ENCODE results near the gene SAMD14.

Gene SAMD14

DNA sequence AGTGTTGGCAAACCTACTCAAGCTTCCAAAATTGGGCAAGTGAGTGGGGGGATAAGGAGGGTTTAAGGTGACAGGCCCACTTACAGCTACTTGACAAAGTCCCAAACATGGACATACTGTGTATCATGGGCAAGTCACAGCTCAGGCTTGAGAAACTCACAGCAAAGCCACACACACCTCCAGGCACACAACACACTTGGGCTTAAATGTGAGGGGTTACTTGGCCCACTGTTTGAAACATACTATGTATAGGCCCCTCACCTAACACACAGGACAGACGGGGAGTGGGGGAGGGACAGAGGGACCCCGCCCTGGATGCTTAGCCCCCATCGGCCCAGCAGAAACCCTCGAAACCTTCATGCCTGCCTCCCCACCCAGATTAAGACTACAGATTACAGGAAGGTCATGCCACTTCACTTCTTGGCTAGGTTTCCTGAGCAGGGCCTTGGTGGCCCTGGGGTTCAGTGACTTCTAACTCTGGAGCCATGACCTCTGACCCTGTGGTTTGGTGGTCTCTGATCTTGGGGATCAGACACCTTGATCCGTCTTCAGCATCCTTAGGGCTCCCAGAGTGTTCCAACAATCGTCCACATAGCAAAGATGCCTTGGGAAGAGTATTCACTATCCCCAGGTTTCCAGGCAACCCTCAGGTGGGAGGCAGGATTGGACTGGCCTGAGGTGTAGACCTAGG is 2.3 kb upstream of the SAMD14 start:
- DNase-seq: no peak

- DNase-seq: no peak
These were observed 772 bp upstream of the SAMD14 start for GRCh38 chr17:50130559-50131305.

- no peak for DNase-seq
These were observed 620 bp downstream of the SAMD14 start for GRCh38 chr17:50129353-50129727.

- DNase-seq: peak; percentile 15
These were observed 1.3 kb downstream of the SAMD14 start for GRCh38 chr17:50128441-50129352.

- DNase-seq: no peak
These were observed 2.1 kb downstream of the SAMD14 start for GRCh38 chr17:50127697-50128361.

- DNase-seq: no peak
These were observed 4.5 kb downstream of the SAMD14 start for GRCh38 chr17:50125420-50125997.

DNA sequence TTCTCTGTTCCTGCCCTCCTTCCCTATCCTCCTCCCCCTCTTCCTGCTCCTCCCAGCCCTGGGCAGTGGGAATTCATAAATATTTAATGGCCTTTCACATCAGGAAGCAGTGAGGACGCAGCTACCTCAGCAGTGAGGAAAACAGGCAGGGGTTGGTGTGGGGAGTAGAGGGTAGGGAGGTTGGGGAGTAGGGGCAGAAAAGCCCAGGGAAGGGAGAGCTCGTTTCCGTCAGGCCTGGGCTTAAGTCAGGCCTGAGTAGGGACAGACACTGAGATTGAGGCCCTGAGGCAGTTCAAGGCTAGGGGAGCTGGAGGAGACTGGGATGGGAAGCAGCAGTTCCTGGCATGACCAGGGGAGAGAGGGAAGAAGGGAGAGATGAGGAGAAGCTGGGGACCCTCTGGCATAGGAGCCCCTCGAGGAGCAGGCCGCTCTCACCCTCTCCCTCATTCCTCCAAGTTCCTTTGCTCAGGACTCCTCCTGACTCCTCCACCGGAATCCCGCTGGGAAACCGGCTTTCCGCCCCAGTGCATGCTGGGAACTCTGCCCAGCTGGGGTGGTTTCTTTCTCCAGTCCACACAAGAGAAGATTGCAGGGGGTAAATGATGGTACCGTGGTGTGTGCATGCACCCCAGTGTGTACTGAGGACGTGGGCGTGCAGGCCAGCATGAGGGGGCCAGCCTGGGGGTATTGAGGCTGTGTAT is 6.2 kb downstream of the SAMD14 start:
- no peak for DNase-seq

GRCh38 chr17:50122945-50123344 is 7.0 kb downstream of the SAMD14 start:
- no peak for DNase-seq

DNA sequence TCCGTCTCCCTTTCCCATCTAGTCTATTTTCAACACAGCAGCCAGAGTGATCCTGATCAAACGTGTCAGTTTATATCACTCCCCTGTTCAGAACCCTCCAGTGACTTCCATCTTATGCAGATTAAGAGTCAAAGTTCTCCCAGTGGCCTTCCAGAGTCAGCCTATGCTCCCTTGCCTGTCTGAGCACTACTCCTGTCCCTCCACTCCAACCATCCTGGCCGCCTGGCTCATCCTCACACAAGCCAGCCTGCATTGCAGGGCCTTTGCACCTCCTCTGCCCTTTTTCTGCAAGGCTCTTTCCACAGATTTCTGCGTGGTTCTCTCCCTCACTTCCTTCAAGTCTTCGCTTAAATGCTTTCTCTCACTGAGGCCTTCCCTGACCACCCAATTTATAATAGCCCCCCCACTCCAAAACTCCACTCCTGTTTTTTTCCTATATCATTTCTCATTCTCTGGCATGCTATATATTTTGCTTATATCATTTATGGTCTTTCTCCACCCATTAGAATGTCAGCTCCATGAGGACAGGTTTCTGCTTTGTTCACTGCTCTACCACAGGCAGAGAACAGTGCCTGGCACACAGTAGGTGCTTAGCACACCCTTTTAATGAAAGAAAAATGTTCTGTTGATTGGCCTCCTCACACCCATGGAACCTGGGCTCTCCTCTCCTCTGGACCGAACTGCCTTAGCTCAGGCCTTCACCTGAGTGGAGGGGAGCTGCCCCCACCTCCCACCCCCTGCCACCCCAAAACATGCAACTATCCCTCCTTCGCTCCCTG is 9.3 kb downstream of the SAMD14 start:
- DNase-seq: no peak

DNA sequence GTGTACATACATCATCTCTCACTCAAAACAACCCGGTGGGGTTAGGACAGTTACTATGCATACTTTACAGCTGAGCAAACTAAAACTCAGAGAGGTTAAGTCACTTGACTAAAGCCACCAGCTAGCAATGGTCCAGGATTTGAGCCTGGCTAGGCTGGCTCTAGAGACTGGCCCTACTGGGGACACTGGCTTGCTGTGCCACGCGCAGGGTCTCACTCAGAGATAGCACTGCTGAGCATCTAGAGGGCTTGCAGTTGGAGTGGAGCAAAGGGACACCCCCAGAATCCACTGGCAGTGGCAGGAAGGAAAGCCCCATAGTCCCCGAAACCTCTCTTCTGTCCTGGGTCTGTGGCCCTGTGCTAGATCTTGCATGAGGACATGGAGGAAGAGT is 11.1 kb downstream of the SAMD14 start:
- DNase-seq: no peak

- no peak for DNase-seq
These were observed 11.7 kb downstream of the SAMD14 start for GRCh38 chr17:50118076-50118827.

DNA sequence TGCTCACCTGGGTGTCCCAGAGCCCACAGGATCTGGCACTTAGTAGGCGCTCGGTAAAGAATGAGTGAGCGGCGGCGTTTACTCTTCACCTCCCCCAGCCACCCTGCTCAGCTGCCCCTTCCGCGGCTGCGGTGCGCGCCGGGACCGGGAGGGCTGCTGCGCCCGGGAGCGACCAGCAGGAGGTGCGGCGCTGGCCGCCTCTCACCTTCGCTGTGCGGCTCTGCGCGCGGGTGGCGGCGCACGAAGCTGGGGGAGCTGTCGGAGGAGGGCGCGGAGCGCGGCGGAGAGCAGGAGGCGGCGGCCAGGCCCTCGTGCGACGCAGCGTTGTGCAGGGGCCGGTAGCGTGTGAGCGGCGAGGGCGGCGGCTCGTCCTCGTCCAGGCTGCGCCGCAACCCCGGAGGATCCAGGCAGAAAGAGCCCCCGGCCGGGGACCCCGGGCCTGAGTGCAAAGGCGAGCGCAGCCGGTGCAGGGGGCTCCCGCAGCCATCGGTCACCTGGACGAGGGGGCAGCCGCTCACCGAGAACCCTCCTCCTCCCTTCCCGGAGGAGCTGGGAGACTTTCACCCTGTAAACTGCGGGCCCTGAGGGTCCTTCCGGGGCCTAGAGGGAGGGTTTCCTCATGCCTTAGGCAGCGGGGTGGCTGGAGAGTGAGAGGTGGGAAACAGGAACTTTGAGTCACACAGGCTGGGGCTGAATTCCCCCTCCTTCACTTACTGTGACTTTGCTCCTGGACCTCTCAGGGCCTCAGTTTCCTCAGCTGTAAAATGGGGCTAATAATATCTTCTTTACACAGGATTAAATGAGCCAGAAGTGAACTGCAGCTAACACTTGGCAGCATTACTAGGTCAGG is 12.5 kb downstream of the SAMD14 start:
- DNase-seq: peak; percentile 24

GRCh38 chr17:50115756-50116155 is 14.2 kb downstream of the SAMD14 start:
- no peak for DNase-seq

DNA sequence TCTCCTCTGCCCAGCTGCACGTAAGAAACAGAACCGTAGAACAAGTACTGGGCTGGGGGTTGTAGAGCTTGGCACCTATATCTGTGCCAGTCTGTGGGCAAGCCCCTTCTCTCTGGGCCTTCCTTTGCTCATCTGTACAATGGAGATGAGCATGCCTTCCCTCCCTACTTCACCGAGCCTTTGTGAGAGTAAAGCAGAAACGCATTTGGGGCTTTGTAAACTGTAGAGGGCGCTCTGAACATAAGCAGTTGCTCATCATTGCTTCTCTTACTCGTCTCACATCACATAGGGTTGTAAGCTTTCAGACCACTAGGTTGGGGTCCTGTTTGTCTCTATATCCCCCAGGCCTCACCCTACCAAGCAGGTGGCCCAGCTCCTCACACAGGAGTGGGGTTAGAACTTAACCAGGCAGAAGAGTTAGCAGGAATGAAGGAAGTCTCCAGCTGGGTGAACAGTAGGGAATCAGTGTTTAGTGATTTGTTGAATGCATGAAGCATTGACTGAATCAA is 15.1 kb downstream of the SAMD14 start:
- DNase-seq: peak; percentile 82

- no peak for DNase-seq
These were observed 15.6 kb downstream of the SAMD14 start for GRCh38 chr17:50114401-50114800.

DNA sequence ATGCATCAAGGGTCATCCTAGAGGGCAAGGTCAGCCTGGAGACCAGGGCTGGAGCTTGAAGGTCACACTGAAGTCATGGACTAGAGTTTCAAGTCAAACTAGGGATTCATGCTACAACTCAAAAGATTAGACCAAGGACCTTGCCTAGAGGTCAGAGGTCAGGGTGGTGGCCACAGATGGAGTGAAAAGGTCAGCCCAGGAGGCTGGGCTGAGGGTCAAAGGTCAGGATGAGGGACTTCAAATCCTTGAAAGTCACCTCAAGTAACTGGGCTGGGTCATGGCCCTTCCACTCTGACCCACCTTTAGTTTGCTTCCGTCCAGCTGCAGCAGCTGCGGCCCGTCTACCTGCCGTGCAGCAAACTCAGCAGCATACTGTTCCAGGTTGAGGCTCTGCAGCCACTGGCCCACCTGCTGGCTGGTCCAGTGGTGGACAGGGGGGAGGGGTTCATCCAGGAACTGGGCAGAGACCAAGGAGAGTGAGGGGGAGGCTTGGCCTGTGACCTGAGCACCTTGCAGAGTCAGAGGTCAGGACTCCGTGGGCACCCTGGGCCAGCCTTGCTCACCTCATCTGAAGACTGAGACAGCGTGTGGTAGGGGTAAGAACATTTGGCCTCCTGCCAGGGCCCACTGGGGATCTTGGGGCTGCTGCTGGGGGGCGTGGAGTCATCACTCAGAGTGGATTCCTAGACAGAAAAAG is 16.2 kb downstream of the SAMD14 start:
- no peak for DNase-seq

DNA sequence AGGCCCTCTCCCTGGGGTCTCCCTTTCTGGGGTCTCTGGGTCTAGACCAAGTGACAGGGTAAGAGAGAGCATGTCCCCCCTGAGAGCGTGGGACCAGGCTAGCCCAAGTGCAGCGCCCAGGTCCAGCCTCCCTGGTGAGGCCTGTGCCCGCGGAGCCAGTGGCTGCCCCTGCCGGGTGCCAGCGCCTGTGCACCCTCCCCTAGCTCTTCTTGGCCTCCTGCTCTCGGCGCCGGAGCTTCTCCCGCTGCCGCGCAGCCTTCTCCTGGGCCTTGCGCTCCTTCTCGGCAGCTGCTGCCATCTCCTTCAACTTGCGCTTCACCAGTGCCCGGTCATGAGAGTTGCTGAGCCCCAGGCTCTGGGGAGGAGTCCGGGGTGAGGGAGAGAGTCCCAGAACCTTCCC is 17.3 kb downstream of the SAMD14 start:
- no peak for DNase-seq
